H1 (cell line): ENCODE measurements around the gene LDB1. TPM values are rescaled to one million over a fixed set of nuclear protein-coding genes. Genes with fewer than 3 reads are reported as not detected.

Experiments
- ASH2L ChIP-seq: fragments of 200-600, 300-600 bp; sonication (generic); IDR thresholded peaks from one replicate; pipeline ENCODE4 v1.7.1; 2017; ENCODE audit warnings: low read length
- CHD2 ChIP-seq: IDR thresholded peaks from 2 replicates; pipeline ENCODE4 v1.6.1; 2012; ENCODE audit warnings: low read length, improper control_type of control experiment
- GTF2F1 ChIP-seq: IDR thresholded peaks from 2 replicates; pipeline ENCODE4 v1.6.1; 2012; ENCODE audit warnings: low read depth, low read length, improper control_type of control experiment, borderline replicate concordance
- POLR2A ChIP-seq, 2 experiments: IDR thresholded peaks; 1 replicate in 1 of 2; 2 replicates in 1 of 2; pipeline ENCODE4 v1.6.1; 2011; ENCODE audit warnings: low read depth in 2 of 2, low read length in 2 of 2, mild to moderate bottlenecking in 2 of 2; ENCODE audit errors: control extremely low read depth in 1 of 2
- POU5F1 ChIP-seq: IDR thresholded peaks from 2 replicates; pipeline ENCODE4 v1.6.1; 2011; ENCODE audit warnings: low read depth, mild to moderate bottlenecking, low read length, moderate library complexity
- SIN3A ChIP-seq, 2 experiments: IDR thresholded peaks in 1 of 2; conservative IDR thresholded peaks in 1 of 2; 2 replicates each; pipeline ENCODE4 v1.6.1; 2011 to 2012; ENCODE audit warnings: low read length in 2 of 2, improper control_type of control experiment in 1 of 2, low read depth in 1 of 2, mild to moderate bottlenecking in 1 of 2
- SP2 ChIP-seq: IDR thresholded peaks from 2 replicates; pipeline ENCODE4 v1.6.1; 2012; ENCODE audit warnings: mild to moderate bottlenecking, low read length, inconsistent platforms
- SRF ChIP-seq: IDR thresholded peaks from 2 replicates; pipeline ENCODE4 v1.6.1; 2011; ENCODE audit warnings: mild to moderate bottlenecking, low read depth, low read length, moderate library complexity
- TCF12 ChIP-seq: IDR thresholded peaks from 2 replicates; pipeline ENCODE4 v1.6.1; 2011; ENCODE audit warnings: low read depth, mild to moderate bottlenecking, low read length
- polyA plus RNA-seq, 7 experiments: library from polyadenylated mRNA; depleted of rRNA in 3 of 7; stranded (reverse) in 5 of 7; unstranded in 2 of 7; fragments of >200 nt in 5 of 7; fragments of 200-250 nt in 2 of 7; gene quantifications; 1 replicate in 5 of 7; 2 replicates in 1 of 7; 4 replicates in 1 of 7; pipeline versions ENCODE4 v1.2.1 to v1.2.3, GENCODE V29; 2011 to 2013; ENCODE audit warnings: missing spikeins in 2 of 7, mixed read lengths in 2 of 7
- total RNA-seq: library from RNA; stranded (reverse); fragmentation: NEBNext Ultra II Directional; extraction: Animal tissue kit (Norgen Biotek cat#: 25700); gene quantifications from 2 replicates; pipeline ENCODE4 v1.2.1, GENCODE V29; 2021
- TF ChIP-seq, protein P1 (sequence below): fragments of 300-600 bp; sonication (generic); IDR thresholded peaks from 2 replicates; pipeline ENCODE4 v1.7.1; 2012; ENCODE audit warnings: low read length, moderate library complexity, mild to moderate bottlenecking, inconsistent platforms; ENCODE audit not compliant: insufficient replicate concordance

The LDB1 gene
- total and polyA plus RNA-seq, 2 of the 8 experiments (the other 6 are each of a cell fraction or from before 2014, with no cell fraction given) = 88.4 to 138 TPM

DNA sequence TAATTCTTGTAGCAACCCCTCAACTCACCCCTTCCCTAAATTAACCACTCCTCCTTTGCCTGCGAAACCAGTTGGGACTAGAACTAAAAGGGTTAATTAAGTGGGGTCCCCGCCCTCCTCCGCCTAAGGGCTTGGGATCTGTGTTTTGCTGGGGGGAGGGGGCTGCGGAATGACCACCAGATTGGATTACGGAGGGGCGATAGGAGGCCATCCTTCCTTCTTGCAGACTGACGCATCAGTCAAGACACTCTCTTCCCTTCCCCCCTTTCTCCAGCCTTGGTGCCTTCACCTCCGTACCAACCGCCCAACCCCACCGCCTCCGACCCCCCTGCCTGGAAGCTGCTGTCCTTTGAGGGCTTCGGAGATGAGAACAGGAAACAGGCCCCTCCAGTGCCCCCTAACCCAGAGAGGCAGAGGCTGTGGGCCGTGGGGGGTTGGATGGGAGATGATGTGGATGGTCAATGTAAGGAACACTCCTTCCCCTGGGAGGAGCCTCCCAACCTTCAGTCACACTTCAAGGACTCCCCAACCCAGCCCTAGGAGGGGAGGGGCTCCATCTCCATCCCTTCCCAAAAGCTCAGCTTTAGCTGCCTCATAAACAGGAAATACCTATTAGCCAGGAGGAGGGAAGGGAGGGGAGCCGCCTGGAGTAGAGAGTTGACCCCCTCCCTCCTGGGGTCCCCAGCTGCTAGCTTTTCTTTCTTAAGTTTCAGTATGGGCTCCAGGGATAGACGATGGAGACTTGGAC lies 997 bp upstream of the LDB1 start (continued):
- TF ChIP-seq, protein P1, sequence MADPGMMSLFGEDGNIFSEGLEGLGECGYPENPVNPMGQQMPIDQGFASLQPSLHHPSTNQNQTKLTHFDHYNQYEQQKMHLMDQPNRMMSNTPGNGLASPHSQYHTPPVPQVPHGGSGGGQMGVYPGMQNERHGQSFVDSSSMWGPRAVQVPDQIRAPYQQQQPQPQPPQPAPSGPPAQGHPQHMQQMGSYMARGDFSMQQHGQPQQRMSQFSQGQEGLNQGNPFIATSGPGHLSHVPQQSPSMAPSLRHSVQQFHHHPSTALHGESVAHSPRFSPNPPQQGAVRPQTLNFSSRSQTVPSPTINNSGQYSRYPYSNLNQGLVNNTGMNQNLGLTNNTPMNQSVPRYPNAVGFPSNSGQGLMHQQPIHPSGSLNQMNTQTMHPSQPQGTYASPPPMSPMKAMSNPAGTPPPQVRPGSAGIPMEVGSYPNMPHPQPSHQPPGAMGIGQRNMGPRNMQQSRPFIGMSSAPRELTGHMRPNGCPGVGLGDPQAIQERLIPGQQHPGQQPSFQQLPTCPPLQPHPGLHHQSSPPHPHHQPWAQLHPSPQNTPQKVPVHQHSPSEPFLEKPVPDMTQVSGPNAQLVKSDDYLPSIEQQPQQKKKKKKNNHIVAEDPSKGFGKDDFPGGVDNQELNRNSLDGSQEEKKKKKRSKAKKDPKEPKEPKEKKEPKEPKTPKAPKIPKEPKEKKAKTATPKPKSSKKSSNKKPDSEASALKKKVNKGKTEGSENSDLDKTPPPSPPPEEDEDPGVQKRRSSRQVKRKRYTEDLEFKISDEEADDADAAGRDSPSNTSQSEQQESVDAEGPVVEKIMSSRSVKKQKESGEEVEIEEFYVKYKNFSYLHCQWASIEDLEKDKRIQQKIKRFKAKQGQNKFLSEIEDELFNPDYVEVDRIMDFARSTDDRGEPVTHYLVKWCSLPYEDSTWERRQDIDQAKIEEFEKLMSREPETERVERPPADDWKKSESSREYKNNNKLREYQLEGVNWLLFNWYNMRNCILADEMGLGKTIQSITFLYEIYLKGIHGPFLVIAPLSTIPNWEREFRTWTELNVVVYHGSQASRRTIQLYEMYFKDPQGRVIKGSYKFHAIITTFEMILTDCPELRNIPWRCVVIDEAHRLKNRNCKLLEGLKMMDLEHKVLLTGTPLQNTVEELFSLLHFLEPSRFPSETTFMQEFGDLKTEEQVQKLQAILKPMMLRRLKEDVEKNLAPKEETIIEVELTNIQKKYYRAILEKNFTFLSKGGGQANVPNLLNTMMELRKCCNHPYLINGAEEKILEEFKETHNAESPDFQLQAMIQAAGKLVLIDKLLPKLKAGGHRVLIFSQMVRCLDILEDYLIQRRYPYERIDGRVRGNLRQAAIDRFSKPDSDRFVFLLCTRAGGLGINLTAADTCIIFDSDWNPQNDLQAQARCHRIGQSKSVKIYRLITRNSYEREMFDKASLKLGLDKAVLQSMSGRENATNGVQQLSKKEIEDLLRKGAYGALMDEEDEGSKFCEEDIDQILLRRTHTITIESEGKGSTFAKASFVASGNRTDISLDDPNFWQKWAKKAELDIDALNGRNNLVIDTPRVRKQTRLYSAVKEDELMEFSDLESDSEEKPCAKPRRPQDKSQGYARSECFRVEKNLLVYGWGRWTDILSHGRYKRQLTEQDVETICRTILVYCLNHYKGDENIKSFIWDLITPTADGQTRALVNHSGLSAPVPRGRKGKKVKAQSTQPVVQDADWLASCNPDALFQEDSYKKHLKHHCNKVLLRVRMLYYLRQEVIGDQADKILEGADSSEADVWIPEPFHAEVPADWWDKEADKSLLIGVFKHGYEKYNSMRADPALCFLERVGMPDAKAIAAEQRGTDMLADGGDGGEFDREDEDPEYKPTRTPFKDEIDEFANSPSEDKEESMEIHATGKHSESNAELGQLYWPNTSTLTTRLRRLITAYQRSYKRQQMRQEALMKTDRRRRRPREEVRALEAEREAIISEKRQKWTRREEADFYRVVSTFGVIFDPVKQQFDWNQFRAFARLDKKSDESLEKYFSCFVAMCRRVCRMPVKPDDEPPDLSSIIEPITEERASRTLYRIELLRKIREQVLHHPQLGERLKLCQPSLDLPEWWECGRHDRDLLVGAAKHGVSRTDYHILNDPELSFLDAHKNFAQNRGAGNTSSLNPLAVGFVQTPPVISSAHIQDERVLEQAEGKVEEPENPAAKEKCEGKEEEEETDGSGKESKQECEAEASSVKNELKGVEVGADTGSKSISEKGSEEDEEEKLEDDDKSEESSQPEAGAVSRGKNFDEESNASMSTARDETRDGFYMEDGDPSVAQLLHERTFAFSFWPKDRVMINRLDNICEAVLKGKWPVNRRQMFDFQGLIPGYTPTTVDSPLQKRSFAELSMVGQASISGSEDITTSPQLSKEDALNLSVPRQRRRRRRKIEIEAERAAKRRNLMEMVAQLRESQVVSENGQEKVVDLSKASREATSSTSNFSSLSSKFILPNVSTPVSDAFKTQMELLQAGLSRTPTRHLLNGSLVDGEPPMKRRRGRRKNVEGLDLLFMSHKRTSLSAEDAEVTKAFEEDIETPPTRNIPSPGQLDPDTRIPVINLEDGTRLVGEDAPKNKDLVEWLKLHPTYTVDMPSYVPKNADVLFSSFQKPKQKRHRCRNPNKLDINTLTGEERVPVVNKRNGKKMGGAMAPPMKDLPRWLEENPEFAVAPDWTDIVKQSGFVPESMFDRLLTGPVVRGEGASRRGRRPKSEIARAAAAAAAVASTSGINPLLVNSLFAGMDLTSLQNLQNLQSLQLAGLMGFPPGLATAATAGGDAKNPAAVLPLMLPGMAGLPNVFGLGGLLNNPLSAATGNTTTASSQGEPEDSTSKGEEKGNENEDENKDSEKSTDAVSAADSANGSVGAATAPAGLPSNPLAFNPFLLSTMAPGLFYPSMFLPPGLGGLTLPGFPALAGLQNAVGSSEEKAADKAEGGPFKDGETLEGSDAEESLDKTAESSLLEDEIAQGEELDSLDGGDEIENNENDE = no peak
- peak; percentile 8 to 44; a peak in 2 of 3 replicates for TF ChIP-seq POLR2A (IDR thresholded peaks at IDR 0.05; ENCODE audit: control extremely low read depth in 1 of 2, low read depth in 2 of 2, low read length in 2 of 2)
- TF ChIP-seq SP2 = no peak
- TF ChIP-seq GTF2F1 = no peak
- no peak for TF ChIP-seq TCF12
- TF ChIP-seq SIN3A (conservative IDR thresholded peaks at IDR 0.05 in 1 of 2, IDR thresholded peaks at IDR 0.05 in 1 of 2; ENCODE audit: low read depth in 1 of 2, low read length in 2 of 2) = no peak; a peak in 2 of 4 replicates
- no peak for TF ChIP-seq SRF
- TF ChIP-seq POU5F1 = no peak
- TF ChIP-seq ASH2L = no peak
- TF ChIP-seq CHD2 = peak; percentile 40; the same call in 1 of the 2 replicates
